Measurements from ENCODE around the gene GDF7. TPM values are rescaled to one million over a fixed set of nuclear protein-coding genes. Genes with fewer than 3 reads are reported as not detected.

GDF7 gene
- total RNA-seq, 2 donors from 2014 or later, result 3.6 to 3.8 TPM

GRCh38 chr2:20653695-20654534, 13.0 kb upstream of the GDF7 start:
- DNase-seq (ENCODE audit: low spot score), result no peak
- intact Hi-C loops (cut with DNase I), result no loop called here

GRCh38 chr2:20654535-20654813, 12.5 kb upstream of the GDF7 start:
- DNase-seq (ENCODE audit: low spot score), result no peak
- intact Hi-C loops (cut with DNase I), result no loop called here

DNA sequence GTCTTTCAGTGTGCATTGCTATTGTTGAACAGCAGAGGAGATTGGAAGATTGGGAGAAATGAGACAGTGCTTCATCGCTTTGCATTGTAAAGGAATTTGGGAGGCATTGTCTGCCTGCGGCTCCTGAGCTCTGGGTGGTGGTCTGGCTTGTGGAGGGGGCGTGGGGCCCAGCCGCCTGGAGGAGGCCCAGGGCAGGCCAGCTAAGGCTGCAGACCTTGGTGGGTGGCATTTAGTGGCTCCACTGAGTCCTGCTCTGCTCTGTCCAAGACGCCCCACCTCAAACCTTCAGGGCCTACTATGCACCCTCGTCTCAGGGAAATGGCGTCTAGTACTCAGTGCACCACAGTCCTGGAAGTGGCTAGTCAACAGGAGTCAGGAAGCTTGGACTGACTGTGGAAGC, 10.4 kb upstream of the GDF7 start:
- intact Hi-C loops (cut with DNase I), result loop anchor here in 1 of 2 donors (5.0 kb wide), 1 partner anchor 1411 kb away; no protein-coding TSS in a partner anchor
- peak; percentile 62 for DNase-seq (ENCODE audit: low spot score)

DNA sequence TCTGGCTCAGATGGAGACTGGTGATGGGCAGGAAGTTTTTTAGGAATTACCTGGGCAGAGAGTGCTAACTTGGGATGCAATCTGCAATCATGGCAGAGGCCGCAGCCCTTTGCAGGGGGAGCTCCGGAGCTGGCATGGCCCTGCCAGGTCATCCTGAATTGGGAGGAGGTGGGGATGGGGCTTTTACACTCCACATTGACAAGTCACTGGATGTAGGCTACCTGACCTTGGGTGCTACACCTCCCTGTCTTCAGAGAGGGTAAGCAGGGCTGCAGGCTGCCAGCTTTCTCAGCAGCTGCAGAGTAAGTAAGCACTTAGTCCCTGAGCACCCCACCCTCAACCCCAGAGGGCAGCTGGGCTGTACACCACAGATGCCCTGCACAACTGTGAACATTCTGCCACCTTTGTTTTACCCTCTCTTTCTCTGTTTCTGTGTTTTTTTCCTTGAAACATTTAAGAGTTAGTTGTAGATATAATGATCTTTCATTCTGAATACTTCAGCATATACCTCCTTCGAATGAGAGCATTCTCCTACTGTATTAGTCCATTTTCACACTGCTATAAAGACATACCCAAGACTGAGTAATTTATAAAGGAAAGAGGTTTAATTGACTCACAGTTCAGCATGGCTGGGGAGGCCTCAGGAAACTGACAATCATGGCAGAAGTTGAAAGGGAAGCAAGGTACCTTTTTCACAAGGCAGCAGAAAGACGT, 9.3 kb upstream of the GDF7 start:
- peak; percentile 69 for DNase-seq (ENCODE audit: low spot score)
- intact Hi-C loops (cut with DNase I), result loop anchor here in 1 of 2 donors (5.0 kb wide), 1 partner anchor 1410 kb away; no protein-coding TSS in a partner anchor

GRCh38 chr2:20660506-20661420, 6.2 kb upstream of the GDF7 start:
- DNase-seq (ENCODE audit: low spot score), result peak; percentile 18
- intact Hi-C loops (cut with DNase I), result loop anchor here (5.0 to 10.0 kb wide), 3 partner anchors 302 to 464 kb away; partner anchors contain the start of gene TDRD15 (in 1 of the 2)

GRCh38 chr2:20661421-20662307, 5.3 kb upstream of the GDF7 start:
- intact Hi-C loops (cut with DNase I), result loop anchor here (5.0 to 10.0 kb wide), 3 partner anchors 301 to 463 kb away; partner anchors contain the start of gene TDRD15 (in 1 of the 2)
- DNase-seq (ENCODE audit: low spot score), result peak; percentile 87

- DNase-seq (ENCODE audit: low spot score), result peak; percentile 45
- intact Hi-C loops (cut with DNase I), result loop anchor here (5.0 to 10.0 kb wide), 3 partner anchors 300 to 462 kb away; partner anchors contain the start of gene TDRD15 (in 1 of the 2)
Observed at GRCh38 chr2:20662308-20662937, 4.5 kb upstream of the GDF7 start.

DNA sequence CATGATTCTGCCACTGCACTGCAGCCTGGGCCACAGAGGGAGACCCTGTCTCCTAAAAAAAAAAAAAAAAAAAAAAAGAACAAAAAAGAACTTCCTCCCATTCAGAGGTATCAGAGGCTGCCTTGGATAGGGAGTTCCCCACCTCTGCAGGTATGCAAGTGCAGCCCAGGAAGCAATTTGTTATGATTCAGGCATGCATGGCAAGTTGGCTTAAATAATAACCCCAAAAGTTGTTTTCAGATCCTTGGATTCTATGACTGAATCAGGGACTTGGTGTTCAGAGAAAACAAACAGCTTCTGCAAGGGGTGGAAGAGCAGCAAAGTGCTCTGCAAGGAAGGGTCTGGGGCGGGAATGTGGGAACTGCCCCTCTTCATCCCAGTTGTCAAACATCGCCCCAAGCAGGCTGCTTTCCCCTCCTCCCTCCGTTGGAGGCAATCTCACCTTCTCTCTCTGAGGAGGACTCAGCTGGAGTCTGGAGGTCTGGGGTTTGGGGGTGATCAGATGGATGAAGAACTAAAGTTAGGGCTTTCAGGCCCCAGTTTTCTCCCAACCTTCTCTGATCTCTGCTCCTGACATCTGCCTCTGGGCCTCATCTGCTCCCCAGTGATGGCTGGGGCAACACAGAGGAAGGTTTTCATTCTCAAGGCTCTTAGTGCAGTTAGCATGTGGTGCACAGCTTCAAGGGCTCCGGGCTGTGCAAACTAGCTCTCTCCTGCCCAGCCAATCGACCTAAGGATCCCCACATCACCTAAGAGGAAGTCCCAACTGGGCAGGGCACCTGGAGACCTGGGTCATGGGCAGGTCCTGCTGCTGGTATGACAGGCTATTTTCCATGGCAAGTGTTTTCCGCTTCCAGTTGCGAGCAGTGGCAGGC, 3.5 kb upstream of the GDF7 start:
- intact Hi-C loops (cut with DNase I), result loop anchor here (5.0 to 10.0 kb wide), 3 partner anchors 299 to 461 kb away; partner anchors contain the start of gene TDRD15 (in 1 of the 2)
- DNase-seq (ENCODE audit: low spot score), result peak; percentile 59

DNA sequence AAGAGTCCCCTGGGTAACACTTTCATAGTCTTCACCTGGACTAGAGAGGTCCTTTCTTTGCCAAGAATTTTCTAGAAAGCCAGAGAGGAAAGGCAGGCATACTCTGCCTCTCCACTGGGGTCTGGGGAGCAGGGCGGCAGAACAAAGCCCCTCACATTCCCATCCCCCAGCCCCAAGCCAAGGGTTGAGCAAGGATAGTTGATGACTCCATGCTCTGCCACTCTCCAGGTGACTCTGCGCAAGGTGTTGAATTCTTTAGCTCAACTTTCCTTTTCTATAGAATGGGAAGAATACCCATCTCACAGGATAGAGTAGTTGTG, 2.9 kb upstream of the GDF7 start:
- DNase-seq (ENCODE audit: low spot score), result peak; percentile 31
- intact Hi-C loops (cut with DNase I), result loop anchor here (5.0 to 10.0 kb wide), 3 partner anchors 298 to 461 kb away; partner anchors contain the start of gene TDRD15 (in 1 of the 2)

GRCh38 chr2:20664431-20665242, 2.3 kb upstream of the GDF7 start:
- intact Hi-C loops (cut with DNase I), result loop anchor here (5.0 to 10.0 kb wide), 3 partner anchors 298 to 460 kb away; partner anchors contain the start of gene TDRD15 (in 1 of the 2)

GRCh38 chr2:20665243-20666004, 1.5 kb upstream of the GDF7 start:
- intact Hi-C loops (cut with DNase I), result loop anchor here (5.0 to 10.0 kb wide), 3 partner anchors 297 to 459 kb away; partner anchors contain the start of gene TDRD15 (in 1 of the 2)
- peak; percentile 71 for DNase-seq (ENCODE audit: low spot score)

More at GRCh38 chr2:20664431-20665242, 2.3 kb upstream of the GDF7 start:
- peak; percentile 64 for DNase-seq (ENCODE audit: low spot score)

DNA sequence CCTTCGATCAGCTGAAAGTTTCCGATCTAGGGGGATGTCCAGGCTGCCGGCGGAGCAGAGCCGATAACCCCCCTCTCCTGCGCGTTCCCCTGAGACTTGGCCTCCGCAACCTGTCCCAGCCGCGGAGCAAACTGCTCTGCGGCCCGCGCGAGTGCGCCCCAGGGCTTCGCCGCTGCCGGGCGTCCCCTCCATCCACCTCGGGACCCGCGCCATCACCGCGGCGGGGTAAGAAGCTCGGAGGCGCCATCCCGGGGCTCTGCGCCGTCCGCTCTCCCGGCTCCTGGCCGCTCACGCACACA, 990 bp upstream of the GDF7 start:
- intact Hi-C loops (cut with DNase I), result loop anchor here (5.0 to 10.0 kb wide), 3 partner anchors 296 to 459 kb away; partner anchors contain the start of gene TDRD15 (in 1 of the 2)
- no peak for DNase-seq (ENCODE audit: low spot score)

- no peak for DNase-seq (ENCODE audit: low spot score)
- intact Hi-C loops (cut with DNase I), result loop anchor here (5.0 to 10.0 kb wide), 3 partner anchors 295 to 458 kb away; partner anchors contain the start of gene TDRD15 (in 1 of the 2)
Observed at GRCh38 chr2:20667151-20667530, 197 bp downstream of the GDF7 start.

GRCh38 chr2:20667531-20668401, 822 bp downstream of the GDF7 start:
- DNase-seq (ENCODE audit: low spot score), result peak; percentile 71
- intact Hi-C loops (cut with DNase I), result loop anchor here (5.0 to 10.0 kb wide), 3 partner anchors 295 to 457 kb away; partner anchors contain the start of gene TDRD15 (in 1 of the 2)
